CD4-positive, alpha-beta T cell treated with Interferon gamma for 1 hour (primary cell): Measurements from ENCODE around the gene GTPBP3.
"Not testable (repeated sequence)": the region's sequence is repeated elsewhere in the genome, so short reads cannot be mapped to it uniquely, and the experiment has no call there.

Experiments used
- DNase-seq: peaks from one replicate; pipeline ENCODE4 v3.0.0-alpha.2; 2020

Gene GTPBP3

GRCh38 chr19:17341845-17342244, 4.5 kb downstream of the GTPBP3 start:
- no peak for DNase-seq

GRCh38 chr19:17346109-17346671, 8.8 kb downstream of the GTPBP3 start:
- DNase-seq: peak; percentile 68

- DNase-seq: no peak
These were observed 10.0 kb downstream of the GTPBP3 start for GRCh38 chr19:17347361-17347760.

- DNase-seq: no peak
These were observed 10.5 kb downstream of the GTPBP3 start for GRCh38 chr19:17347877-17348276.

GRCh38 chr19:17348700-17349099, 11.3 kb downstream of the GTPBP3 start:
- DNase-seq: no peak

GRCh38 chr19:17351815-17352435, 14.6 kb downstream of the GTPBP3 start:
- DNase-seq: no peak

- DNase-seq: no peak
These were observed 15.4 kb downstream of the GTPBP3 start for GRCh38 chr19:17352608-17353280.

GRCh38 chr19:17353386-17353785, 16.0 kb downstream of the GTPBP3 start:
- no peak for DNase-seq

GRCh38 chr19:17357078-17357666, 19.8 kb downstream of the GTPBP3 start:
- DNase-seq: no peak

- no peak for DNase-seq
These were observed 20.4 kb downstream of the GTPBP3 start for GRCh38 chr19:17357724-17358123.

- DNase-seq: no peak
These were observed 21.0 kb downstream of the GTPBP3 start for GRCh38 chr19:17358395-17358794.

GRCh38 chr19:17359905-17360800, 22.8 kb downstream of the GTPBP3 start:
- no peak for DNase-seq

GRCh38 chr19:17363852-17364605, 26.7 kb downstream of the GTPBP3 start:
- DNase-seq: not testable (repeated sequence)

GRCh38 chr19:17365361-17365760, 28.0 kb downstream of the GTPBP3 start:
- DNase-seq: no peak

- no peak for DNase-seq
These were observed 32.8 kb downstream of the GTPBP3 start for GRCh38 chr19:17370026-17370587.

- DNase-seq: no peak
These were observed 39.7 kb downstream of the GTPBP3 start, which contains the start of gene PLVAP for GRCh38 chr19:17376935-17377600. TSS of gene PLVAP (minus strand) at chr19:17377342. CDS start at chr19:17377288, 54 bp downstream.

- DNase-seq: no peak
These were observed 40.9 kb downstream of the GTPBP3 start for GRCh38 chr19:17378271-17378670.

- no peak for DNase-seq
These were observed 41.9 kb downstream of the GTPBP3 start for GRCh38 chr19:17379221-17379631.

- DNase-seq: no peak
These were observed 43.2 kb downstream of the GTPBP3 start for GRCh38 chr19:17380426-17381138.

GRCh38 chr19:17385878-17386611, 48.7 kb downstream of the GTPBP3 start:
- DNase-seq: peak; percentile 54
